HCEC 1CT (cell line): ENCODE measurements around the gene CYBA.

Experiments
- DNase-seq: peaks from one replicate; pipeline ENCODE4 v3.0.0-alpha.2; 2017

Gene CYBA

GRCh38 chr16:88642881-88643643, 7.8 kb downstream of the CYBA start:
- DNase-seq = no peak

- no peak for DNase-seq
Measured at GRCh38 chr16:88640498-88641247, 10.2 kb downstream of the CYBA start.

GRCh38 chr16:88640039-88640495, 10.8 kb downstream of the CYBA start:
- DNase-seq = no peak

GRCh38 chr16:88639231-88640038, 11.4 kb downstream of the CYBA start:
- no peak for DNase-seq

- no peak for DNase-seq
Measured at GRCh38 chr16:88638323-88639230, 12.3 kb downstream of the CYBA start, which contains the start of gene IL17C. TSS of gene IL17C (plus strand) at chr16:88638572. CDS start at chr16:88638642, 70 bp downstream.

GRCh38 chr16:88636488-88637265, 14.2 kb downstream of the CYBA start:
- no peak for DNase-seq

- DNase-seq = no peak
Measured at GRCh38 chr16:88635671-88636319, 15.1 kb downstream of the CYBA start.

- no peak for DNase-seq
Measured at GRCh38 chr16:88634994-88635670, 15.7 kb downstream of the CYBA start.

- no peak for DNase-seq
Measured at GRCh38 chr16:88634141-88634993, 16.5 kb downstream of the CYBA start.

- DNase-seq = no peak
Measured at GRCh38 chr16:88633684-88634140, 17.1 kb downstream of the CYBA start.

GRCh38 chr16:88632587-88632930, 18.3 kb downstream of the CYBA start:
- DNase-seq = no peak

- no peak for DNase-seq
Measured at GRCh38 chr16:88631920-88632586, 18.8 kb downstream of the CYBA start.

GRCh38 chr16:88631384-88631783, 19.5 kb downstream of the CYBA start:
- no peak for DNase-seq

GRCh38 chr16:88630941-88631340, 19.9 kb downstream of the CYBA start:
- DNase-seq = no peak

- no peak for DNase-seq
Measured at GRCh38 chr16:88630433-88630832, 20.4 kb downstream of the CYBA start.

GRCh38 chr16:88629835-88630234, 21.0 kb downstream of the CYBA start:
- DNase-seq = no peak

GRCh38 chr16:88628512-88628974, 22.3 kb downstream of the CYBA start:
- no peak for DNase-seq
